DLD1 (cell line): ENCODE results near the gene KRCC1.
"Not testable (repeated sequence)": the region's sequence is repeated elsewhere in the genome, so short reads cannot be mapped to it uniquely, and the experiment has no call there.

ENCODE experiments used
- in situ Hi-C: cut with HindIII; loops from 2 replicates; pipeline ENCODE4 v1.10.0; 2017; ENCODE audit warnings: low sequenced_read_pairs

The KRCC1 gene

GRCh38 chr2:88003074-88003755 lies 52.4 kb downstream of the KRCC1 start:
- in situ Hi-C loops = no loop called here

GRCh38 chr2:88002359-88002707 lies 53.2 kb downstream of the KRCC1 start:
- in situ Hi-C loops = no loop called here

GRCh38 chr2:88000474-88000873 lies 55.1 kb downstream of the KRCC1 start:
- in situ Hi-C loops = not testable (repeated sequence)

- in situ Hi-C loops = no loop called here
These were observed 59.0 kb downstream of the KRCC1 start for GRCh38 chr2:87996570-87996969.

- in situ Hi-C loops = no loop called here
These were observed 59.8 kb downstream of the KRCC1 start for GRCh38 chr2:87995756-87996155.

GRCh38 chr2:87994304-87994850 lies 61.2 kb downstream of the KRCC1 start:
- in situ Hi-C loops = not testable (repeated sequence)

GRCh38 chr2:87992569-87992968 lies 63.0 kb downstream of the KRCC1 start:
- in situ Hi-C loops = not testable (repeated sequence)

GRCh38 chr2:87987473-87987872 lies 68.1 kb downstream of the KRCC1 start:
- in situ Hi-C loops = not testable (repeated sequence)

GRCh38 chr2:87985902-87986301 lies 69.7 kb downstream of the KRCC1 start:
- in situ Hi-C loops = not testable (repeated sequence)

- in situ Hi-C loops = not testable (repeated sequence)
These were observed 74.4 kb downstream of the KRCC1 start for GRCh38 chr2:87981182-87981581.
